Skin of body (tissue), 2 donors: ENCODE data around the gene NPR1. TPM values are rescaled to one million over a fixed set of nuclear protein-coding genes. Genes with fewer than 3 reads are reported as not detected.
"Not testable (repeated sequence)": the region's sequence is repeated elsewhere in the genome, so short reads cannot be mapped to it uniquely, and the experiment has no call there.

Experiments
- DNase-seq: peaks from one replicate; lab custom pipeline; 2025; lab: John Stamatoyannopoulos, UW
- total RNA-seq: library from RNA; depleted of rRNA; stranded (reverse); fragments of >200 nt; gene quantifications from one replicate; pipeline ENCODE4 v1.2.3, GENCODE V29; 2014

Gene NPR1
- total RNA-seq, 1 donor from 2014 or later = 10.6 TPM

GRCh38 chr1:153649137-153649862 is 29.2 kb upstream of the NPR1 start:
- DNase-seq = no peak

- no peak for DNase-seq
Observed at GRCh38 chr1:153649863-153650235, 28.6 kb upstream of the NPR1 start.

GRCh38 chr1:153651771-153652170 is 26.7 kb upstream of the NPR1 start:
- no peak for DNase-seq

GRCh38 chr1:153652805-153653500 is 25.5 kb upstream of the NPR1 start:
- no peak for DNase-seq

- no peak for DNase-seq
Observed at GRCh38 chr1:153655333-153655732, 23.2 kb upstream of the NPR1 start.

GRCh38 chr1:153658400-153659174 is 19.9 kb upstream of the NPR1 start, which contains the start of gene SNAPIN:
TSS of gene SNAPIN (plus strand) at chr1:153658703. CDS start at chr1:153658744, 41 bp downstream.
- peak; percentile 81 for DNase-seq

GRCh38 chr1:153659175-153659534 is 19.3 kb upstream of the NPR1 start:
- DNase-seq = no peak

GRCh38 chr1:153659656-153660055 is 18.8 kb upstream of the NPR1 start:
- DNase-seq = no peak

GRCh38 chr1:153661111-153661708 is 17.3 kb upstream of the NPR1 start:
- DNase-seq = no peak

GRCh38 chr1:153662269-153662668 is 16.2 kb upstream of the NPR1 start:
- DNase-seq = no peak

- no peak for DNase-seq
Observed at GRCh38 chr1:153663211-153663610, 15.3 kb upstream of the NPR1 start.

- no peak for DNase-seq
Observed at GRCh38 chr1:153667439-153667838, 11.0 kb upstream of the NPR1 start.

- not testable (repeated sequence) for DNase-seq
Observed at GRCh38 chr1:153668672-153669071, 9.8 kb upstream of the NPR1 start.

GRCh38 chr1:153669606-153670005 is 8.9 kb upstream of the NPR1 start:
- no peak for DNase-seq

GRCh38 chr1:153670257-153670858 is 8.1 kb upstream of the NPR1 start:
- no peak for DNase-seq

GRCh38 chr1:153670859-153671627 is 7.4 kb upstream of the NPR1 start, which contains the start of gene ILF2:
TSS of gene ILF2 (minus strand) at chr1:153670993. CDS start at chr1:153670922, 71 bp downstream.
- peak; percentile 99 for DNase-seq

GRCh38 chr1:153671628-153672353 is 6.7 kb upstream of the NPR1 start:
- DNase-seq = peak; percentile 61

- no peak for DNase-seq
Observed at GRCh38 chr1:153673511-153673910, 5.0 kb upstream of the NPR1 start.

- peak; percentile 58 for DNase-seq
Observed at GRCh38 chr1:153677718-153678518, 570 bp upstream of the NPR1 start.
